HG03135 (cell line): Measurements from ENCODE around the gene PTPRG.

ENCODE experiments used
- ATAC-seq: cut with Tn5 transposase; IDR thresholded peaks from one replicate; pipeline ENCODE4 v1.9.1; 2021; ENCODE audit warnings: mild to moderate bottlenecking, moderate library complexity; ENCODE audit not compliant: unreplicated experiment

The PTPRG gene

DNA sequence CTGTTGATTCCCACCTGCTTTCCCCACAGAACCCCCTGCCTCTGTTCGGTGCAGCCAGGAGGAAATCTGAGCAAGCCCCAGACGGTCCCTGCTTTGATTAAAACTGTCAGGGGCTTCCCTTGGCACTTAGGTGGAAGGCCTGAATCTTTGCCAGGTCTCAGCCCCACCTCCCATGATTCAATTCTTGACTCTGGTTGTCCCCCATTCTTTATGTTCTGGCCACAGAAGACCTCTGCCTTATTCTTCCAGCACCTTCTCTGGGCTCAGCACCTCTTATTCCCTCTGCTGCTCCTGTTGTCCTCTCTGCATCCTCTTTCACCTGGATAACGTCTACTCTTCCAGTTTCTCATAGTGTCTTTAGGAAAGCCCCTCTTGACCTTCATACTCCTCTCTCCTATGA lies 349.4 kb downstream of the PTPRG start:
- ATAC-seq: no peak

DNA sequence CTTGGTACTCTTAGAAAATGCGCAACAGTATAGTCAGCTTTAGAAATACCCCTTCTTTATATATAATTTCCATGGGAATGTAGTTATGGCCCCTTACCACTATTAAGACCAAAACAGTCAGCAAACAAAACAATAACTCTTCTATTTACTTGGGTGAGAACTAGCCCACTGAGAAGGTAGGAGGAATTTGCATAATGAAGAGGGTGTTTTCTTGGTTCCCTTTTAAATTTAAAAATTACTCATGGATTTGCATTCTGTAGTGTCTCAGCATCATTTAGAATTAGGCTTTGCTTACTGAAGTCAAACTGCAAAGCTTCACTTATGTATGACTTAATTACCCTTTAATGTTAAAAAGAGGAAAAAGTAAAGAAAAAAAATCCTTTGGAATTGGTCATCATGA lies 350.8 kb downstream of the PTPRG start:
- peak; percentile 84 for ATAC-seq

DNA sequence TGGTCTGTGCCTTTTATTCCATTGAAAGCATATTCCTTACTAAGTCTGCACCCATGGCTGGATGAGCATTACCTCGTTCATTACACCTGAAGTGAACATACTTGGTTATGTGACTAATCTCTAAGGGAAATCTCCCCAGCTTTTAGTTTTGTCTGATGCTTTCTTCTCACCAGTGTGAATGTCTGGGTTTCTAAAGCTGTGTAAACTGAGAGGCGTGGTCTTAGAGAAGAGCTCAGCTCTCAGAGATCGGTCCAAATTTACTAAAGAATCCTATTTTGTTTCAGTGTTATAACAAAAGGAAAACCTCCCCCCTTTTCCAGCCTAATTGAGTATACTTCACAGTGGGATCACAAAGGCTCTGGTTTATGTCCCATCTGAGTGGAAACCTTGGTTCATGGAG lies 352.3 kb downstream of the PTPRG start:
- no peak for ATAC-seq

DNA sequence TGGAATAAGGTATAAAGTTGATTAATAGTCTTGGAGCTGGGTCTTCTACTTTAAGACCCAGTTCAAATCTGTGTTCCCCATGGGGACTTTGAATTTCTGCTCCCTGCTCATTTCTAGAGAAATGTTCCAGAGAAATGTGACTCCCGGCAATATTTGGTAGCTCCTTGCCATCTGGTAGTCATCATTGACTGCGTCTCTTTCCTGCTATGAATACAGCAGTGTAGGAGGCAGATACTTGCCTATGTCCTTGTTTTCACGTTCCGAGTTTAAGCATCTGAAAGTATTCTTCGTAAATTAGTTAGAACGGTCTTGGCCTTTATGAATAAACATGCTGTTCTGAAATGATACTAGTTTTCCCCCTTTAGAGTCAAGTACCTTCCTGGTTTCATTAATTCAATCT lies 352.9 kb downstream of the PTPRG start:
- no peak for ATAC-seq

DNA sequence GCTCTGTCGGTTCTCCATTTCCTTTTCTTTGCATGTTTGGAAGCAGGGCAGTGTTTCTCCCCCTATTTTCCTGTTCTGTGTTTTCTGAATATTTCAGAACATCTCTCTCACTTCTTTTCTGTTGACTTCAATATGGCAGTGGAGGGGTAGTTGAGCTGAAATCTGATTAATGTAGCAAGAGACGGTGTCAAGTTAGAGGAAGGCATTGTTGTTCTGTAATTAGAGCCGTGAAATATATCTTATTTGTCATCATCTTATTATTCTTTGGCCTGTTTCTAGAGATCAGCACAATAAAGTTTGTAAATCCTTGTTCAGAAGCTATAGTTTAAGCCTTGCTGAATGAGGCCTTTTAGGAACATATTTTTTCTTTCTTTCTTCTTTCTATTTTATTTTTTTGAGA lies 353.9 kb downstream of the PTPRG start:
- ATAC-seq: no peak

DNA sequence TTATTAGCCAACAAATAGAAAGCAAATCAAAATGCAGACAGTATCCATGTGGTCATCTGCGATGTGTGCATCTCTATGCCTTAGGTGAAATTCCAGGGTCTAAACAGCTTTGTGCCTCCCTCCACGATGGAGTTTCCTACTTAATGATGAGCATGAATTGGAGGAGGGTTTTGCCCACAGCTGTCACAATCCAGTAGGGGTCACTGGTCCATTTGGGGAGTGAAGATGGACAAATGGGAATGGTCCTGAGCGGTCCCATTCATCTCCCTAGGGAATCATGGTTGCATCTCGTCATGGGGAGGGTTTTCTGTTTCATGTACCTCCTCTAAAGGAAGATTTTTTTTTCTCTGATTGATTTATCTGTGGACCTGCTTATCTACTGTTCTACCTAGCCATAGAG lies 358.0 kb downstream of the PTPRG start:
- ATAC-seq: no peak

DNA sequence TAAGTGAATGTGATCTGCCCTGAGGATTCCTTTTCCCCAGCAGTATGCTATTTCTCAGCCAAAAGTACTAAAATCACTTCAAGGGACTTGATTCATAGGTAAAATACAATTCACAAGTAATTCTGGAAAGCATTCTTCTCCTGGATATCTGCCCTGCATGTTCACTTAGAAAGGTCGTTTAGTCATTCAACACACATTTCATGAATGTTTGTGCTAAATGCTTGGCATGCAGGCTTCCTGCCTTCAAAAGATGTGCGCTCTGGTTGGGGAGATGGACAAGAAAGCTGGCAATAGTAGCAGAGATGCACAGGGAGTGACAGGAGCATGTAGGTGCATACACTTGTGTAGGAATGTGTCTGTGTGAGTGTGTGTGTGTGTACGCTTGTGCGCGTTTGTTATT lies 360.7 kb downstream of the PTPRG start:
- ATAC-seq: no peak

DNA sequence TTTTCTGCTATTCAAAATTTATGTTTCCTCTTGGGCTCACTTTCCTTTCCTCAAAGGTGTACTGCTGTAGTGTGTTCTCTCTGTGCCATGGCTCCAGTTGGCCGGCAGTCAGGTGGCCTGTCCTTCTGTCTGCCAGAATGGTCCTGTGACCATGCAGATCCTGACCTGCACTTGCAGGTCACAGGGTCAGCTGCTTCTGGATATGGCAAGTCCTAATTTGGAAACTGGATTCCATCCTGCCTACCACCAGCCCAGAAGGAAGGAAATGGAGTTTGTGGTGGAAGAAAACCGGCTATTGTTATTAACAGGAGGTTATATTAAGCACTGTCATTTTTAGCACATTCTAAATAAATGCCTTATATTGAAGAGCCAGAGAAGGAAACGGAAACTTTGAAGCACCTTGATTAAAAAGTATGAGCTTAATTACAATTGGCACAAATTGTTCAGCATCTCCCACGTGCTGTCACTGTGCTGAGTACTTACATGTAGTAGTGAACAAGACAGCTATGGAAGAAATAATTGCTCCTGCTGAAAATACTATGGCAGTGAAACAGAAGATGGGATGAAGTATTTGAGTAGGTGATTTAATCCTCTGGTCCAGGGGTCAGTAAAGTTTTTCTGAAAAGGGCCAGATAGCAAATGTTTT lies 362.8 kb downstream of the PTPRG start:
- no peak for ATAC-seq

DNA sequence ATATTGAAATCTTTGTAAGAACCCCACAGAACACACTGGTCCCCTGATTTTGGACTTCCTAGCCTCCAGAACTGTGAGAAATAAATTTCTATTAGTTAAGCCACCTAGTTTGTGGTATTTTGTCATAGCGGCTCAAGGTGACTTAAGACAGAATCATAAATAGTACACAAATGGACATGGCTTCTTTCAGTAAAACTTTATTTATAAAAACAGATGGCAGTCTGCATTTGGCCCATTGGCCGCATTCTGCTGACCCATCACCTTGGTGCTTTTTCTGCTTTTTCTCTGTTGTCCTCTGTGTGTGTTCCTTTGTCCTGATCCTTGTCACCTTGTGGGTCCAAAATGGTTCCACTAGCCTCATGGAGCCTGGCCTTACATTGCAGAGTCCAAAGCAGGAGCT lies 363.6 kb downstream of the PTPRG start:
- no peak for ATAC-seq

DNA sequence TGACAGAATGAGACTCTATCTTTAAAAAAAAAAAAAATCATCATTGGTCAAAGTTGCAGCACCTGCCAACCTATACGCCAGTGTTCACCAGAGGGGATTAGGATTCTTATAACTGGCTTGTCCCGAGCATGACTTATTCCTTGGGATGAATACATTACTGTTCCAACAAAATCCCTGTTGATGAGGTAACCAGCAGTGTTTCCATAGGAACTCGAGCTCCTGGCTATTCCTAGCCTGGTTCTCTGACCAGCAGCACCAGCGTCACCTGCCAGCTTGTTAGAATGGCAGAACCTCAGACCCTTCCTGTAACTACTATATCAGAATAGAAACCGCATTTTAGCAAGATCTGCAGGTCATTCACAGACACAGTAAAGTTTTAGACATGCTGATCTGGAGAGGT lies 364.4 kb downstream of the PTPRG start:
- ATAC-seq: no peak

DNA sequence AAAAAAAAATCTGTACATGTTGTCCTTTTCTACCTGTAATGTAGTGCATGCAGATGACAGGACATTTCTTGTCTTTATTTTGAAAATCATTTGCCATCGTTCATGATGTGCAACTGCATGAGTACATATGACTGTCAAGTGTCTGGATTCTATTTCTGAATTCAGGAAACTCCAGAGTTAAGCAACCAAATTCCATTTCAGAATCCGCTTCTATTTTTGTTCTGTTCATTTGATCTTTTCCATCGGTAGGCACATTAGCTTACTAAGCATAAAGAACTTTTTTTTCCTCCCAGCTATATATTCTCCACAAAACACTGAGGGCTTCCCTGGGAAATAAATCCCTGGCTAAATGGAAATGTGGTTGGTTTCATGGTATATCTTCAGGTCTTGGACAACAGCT lies 365.6 kb downstream of the PTPRG start:
- no peak for ATAC-seq

DNA sequence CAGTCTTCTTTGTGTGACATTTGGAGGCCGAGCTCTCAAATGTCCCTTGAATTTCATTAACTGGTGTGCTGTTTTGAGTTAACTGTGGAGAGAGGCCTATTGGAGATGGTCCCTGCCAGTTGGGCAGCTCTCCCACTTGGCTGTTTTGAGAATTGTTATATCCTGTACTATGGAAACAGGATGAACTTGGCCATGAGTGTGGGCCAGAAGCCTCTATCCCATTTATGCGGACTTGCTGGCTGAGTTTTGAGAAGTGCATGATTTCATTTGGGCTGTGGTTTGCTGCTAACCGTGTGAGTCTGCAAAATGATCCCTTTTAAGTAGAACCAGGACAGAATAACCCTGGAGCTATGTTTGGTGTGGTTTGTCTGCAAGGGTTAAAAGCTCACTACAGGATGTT lies 366.0 kb downstream of the PTPRG start:
- ATAC-seq: no peak

DNA sequence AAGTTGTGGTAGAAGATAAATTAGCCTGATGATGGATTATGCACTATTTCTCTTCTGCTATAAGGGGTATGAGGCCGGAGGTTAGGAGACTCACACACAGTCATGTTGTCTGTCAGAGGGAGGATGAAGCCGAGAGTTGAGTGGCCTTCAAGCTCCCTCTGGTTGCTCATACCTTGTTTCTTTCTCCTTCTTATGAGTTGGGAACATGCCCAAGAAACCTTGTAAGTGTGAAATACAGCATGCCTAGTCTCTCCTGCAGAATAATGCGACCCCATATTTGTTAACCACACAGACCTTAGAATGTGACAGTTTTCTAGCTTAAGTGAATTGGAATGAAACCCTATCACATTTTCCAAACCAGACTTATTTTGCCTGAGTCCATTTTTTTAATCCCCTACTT lies 366.7 kb downstream of the PTPRG start:
- no peak for ATAC-seq

DNA sequence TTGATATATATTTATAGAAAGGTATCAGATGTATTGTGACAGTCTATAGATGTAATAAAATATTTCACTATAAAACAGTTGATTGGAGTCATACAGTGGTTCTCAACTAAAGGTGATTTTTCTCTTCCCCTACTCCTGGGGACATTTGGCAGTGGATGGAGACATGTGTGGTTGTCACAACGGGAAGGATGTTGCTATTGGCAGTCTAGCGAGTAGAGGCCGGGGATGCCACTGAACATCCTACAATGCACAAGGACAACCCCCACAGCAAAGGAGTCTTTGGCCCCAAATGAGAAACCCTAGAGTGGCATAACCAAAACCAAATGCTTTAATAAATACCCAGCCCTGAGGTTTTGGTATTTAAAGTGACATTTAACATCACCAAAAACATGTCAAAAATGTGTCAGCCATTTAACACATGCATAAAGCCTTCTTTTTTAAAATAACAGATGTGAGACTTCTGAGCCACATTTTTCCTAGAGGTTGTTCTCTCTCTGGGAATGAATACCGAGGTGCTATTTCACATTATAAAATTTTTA lies 367.5 kb downstream of the PTPRG start:
- no peak for ATAC-seq

DNA sequence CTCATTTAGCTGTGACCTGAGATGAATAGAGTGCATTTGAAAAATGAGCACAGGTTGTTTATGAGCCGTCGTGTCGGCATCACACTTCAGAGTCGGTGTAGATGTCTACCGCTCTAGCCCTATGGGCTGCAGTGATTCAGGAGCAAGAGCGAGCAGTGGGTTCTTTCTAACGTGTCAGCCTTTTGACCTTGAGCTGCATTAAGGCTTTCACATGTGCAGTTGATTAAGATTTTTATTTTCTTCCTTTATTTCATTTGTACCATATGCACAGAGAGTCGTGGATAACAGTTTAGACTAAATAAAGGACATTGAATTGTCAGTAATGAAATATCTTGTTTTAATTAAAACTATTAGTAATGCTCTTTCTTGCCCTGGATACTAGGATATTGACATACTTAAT lies 368.2 kb downstream of the PTPRG start:
- ATAC-seq: no peak

DNA sequence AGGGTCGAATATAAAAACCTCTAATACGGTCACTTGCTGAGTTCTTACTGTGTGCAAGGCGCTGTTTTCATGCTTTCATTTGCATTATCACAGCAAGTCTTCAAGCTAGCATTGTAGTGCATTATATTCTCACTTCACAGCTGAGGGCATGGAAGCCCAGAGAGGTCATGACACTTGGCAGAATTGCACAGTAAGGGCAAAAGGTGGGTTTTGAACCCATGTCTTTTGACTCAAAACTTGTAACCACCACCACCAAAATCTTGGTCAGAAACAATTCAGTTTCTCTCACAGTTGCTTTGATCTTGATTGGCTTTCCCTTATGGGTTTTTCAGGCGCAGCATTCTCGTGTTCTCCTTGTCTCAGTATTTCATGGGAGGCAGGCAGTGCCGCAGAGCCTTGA lies 371.1 kb downstream of the PTPRG start:
- no peak for ATAC-seq

DNA sequence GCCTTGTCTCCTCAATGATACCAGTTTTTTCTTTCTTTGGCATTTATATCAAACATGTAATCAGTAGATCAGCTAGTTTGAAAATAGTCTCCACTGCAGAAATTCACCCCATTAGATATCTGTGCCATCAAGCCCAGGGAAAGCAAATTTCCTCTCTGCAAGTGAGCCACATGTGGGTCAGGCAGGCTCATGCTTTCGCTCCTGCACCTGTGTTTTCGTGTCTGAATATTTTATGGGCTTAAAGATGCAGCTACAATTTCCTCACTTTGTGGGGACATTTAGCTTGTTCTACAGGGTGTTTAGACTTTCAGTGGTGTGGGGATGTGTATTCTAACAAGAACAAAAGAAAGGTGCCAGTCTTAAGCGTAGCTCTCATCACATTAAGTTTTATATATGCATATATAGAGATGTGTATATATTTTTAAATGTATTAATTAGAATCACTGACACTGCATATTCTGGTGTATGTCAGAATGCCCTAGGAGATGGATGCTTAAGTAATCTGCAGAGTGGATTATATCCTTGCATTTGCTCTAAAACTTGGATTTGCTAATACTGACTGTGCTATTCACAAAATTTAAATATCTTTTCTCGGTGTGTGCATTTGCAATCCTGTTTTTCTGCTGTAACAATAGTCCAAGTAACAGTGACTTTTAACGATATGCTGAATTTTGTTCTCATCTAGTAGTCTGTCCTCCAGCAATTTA lies 372.6 kb downstream of the PTPRG start:
- ATAC-seq: no peak

DNA sequence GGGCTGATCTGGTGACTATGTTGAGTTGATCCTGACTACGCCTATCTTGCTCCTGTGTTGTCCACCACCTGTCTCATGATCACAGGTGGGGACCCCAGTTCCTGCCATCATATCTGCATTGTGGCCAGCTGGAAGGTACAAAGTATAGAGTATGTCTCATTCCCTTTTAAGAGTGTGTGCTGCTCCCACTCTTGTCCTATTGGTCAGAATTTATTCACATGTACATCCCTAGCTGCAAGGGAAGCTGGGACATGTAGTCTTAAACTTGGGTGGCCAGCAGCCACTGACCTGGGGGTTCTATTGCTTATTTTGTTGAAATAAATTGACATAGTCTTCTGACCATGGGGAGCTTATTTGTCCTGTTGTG lies 373.1 kb downstream of the PTPRG start:
- no peak for ATAC-seq

DNA sequence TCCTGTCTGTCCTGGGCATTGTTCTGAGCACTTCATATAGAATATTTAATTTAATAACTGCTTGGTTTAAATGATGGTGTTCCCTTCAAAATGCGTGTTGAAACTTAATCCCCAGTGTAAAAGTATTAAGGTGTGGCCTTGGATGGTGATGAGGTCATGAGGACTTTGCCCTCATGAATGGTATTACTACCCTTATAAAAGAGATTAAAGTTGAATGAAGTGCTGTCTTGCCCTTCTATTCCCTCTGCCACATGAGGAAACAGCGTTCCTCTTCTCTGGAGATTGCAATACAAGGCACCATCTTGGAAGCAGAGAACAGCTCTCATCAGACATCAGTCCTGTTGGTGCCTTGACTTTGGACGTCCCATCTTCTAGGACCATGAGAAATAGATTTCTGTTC lies 374.4 kb downstream of the PTPRG start:
- ATAC-seq: no peak

DNA sequence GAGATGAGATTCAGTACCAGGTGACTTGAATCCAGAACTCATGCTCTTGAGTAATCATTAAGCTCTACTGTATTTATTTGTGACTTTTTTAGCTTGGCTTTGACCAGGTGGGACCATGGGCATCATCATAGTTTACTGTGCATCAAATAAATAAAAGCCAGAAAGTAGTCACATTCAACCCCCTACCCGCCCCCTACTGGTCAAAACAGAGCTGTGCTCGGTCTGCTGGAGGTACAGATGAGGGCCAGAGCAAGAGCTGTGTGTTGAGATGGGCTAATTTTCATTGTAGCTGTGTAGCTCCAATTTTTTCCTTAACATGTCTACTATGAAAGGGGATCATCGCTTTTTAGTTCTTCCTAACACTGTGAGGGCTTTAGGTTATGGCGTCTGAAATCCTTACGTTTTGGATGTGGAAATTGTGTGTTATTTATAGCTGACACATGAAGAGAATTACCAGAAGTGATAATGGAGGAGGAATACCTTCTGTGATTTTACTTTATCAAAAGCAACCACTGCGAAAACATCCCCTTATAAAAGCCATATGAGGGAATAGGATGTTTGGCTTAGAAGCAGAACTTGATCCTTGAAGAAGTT lies 375.1 kb downstream of the PTPRG start:
- ATAC-seq: peak; percentile 65

DNA sequence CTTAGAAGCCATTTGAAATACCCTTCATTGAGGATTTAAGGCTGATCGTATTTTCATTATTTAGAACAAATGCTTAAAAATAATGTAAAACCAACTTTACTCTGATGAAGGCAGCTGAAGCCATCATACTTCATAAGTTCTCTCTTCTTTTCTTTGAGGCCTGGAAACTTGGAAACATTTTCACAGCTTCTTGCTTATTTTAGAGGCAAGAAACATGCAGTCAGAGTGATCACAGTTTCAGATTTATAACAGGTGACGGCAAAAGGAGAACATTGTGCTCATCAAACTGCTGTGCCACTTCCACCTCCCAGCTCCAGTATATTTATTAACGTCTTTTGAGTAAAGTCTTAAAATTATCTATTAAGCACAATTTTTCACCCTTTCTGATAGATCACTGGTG lies 376.1 kb downstream of the PTPRG start:
- no peak for ATAC-seq

DNA sequence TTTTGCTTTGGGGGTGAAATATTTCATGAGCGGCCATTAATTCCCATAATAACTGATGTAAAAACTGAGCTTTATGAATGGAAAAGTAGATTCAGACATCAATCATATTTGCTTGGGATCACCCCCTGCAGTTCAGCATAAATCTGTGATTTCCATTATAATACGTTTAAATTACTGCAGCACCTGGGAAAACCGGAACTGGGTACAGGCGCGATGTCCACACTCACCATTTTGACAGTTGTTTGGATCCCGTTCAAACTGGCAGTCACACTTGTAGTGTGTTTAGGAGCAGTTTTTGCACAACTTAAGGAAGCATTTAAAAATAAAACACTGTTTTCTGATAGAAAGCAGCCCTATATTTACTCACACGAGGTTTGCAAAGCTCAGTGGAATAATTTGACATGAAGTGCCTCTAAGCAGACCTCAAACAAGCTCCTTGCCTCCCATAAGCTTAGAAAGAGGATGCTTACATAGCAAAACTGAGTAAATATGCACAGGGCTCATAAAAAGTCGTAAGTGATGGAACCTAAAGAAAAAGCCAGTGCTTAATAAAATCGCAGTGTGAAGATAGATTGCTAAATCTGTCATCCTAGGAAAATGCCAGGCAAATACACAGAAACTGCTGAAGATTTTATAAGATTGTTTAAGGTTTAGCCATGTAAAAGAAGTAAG lies 377.6 kb downstream of the PTPRG start:
- no peak for ATAC-seq
